H1 (cell line): ENCODE measurements around the gene AGRP. TPM values are rescaled to one million over a fixed set of nuclear protein-coding genes. Genes with fewer than 3 reads are reported as not detected.

ENCODE experiments used
- CTCF ChIA-PET: fragments of 300-600 bp; sonication (Branson Sonifier 250); formaldehyde crosslinking; loops from one replicate; lab custom pipeline; 2021; ENCODE audit not compliant: partially characterized antibody; lab: Charles Lee
- POLR2A ChIA-PET: fragments of 300-600 bp; sonication (Branson Sonifier 250); formaldehyde crosslinking; loops from one replicate; lab custom pipeline; 2021; ENCODE audit warnings: inconsistent platforms; ENCODE audit not compliant: partially characterized antibody; lab: Charles Lee
- DNase-seq, 2 experiments: peaks; one replicate each; pipeline versions ENCODE4 v3.0.0 to v3.0.0-alpha.2; 2010 to 2022; ENCODE audit warnings: low spot score in 2 of 2, low read depth in 1 of 2, mixed read lengths in 1 of 2
- FAIRE-seq: peaks from 2 replicates; lab custom pipeline; 2011; peaks lifted over from hg19 to GRCh38; lab: Jason Lieb, UNC
- H2AFZ ChIP-seq: 2 replicates; pipeline ENCODE4 v1.8.1; 2012; ENCODE audit warnings: low read length, inconsistent platforms
- H2AK5ac ChIP-seq: 2 replicates; pipeline ENCODE4 v1.6.1; 2013; ENCODE audit warnings: low read depth, low read length
- H2BK120ac ChIP-seq: replicated peaks from 2 replicates; pipeline ENCODE3; 2013; ENCODE audit warnings: low read depth, low read length, inconsistent platforms
- H2BK12ac ChIP-seq: 2 replicates; pipeline ENCODE4 v1.6.1; 2013; ENCODE audit warnings: low read depth, low read length
- H2BK15ac ChIP-seq: 2 replicates; pipeline ENCODE4 v1.6.1; 2013; ENCODE audit warnings: low read length
- H2BK20ac ChIP-seq: 2 replicates; pipeline ENCODE4 v1.6.1; 2013; ENCODE audit warnings: low read length
- H2BK5ac ChIP-seq: 2 replicates; pipeline ENCODE4 v1.6.1; 2013; ENCODE audit warnings: low read depth, low read length
- H3K14ac ChIP-seq: 2 replicates; pipeline ENCODE4 v1.6.1; 2013; ENCODE audit warnings: inconsistent platforms; ENCODE audit not compliant: insufficient read length
- H3K18ac ChIP-seq: 2 replicates; pipeline ENCODE4 v1.6.1; 2013; ENCODE audit warnings: low read length; ENCODE audit errors: extremely low read depth
- H3K23ac ChIP-seq: 2 replicates; pipeline ENCODE4 v1.6.1; 2013; ENCODE audit warnings: inconsistent platforms; ENCODE audit not compliant: insufficient read length
- H3K23me2 ChIP-seq: 2 replicates; pipeline ENCODE4 v1.6.1; 2013; ENCODE audit warnings: low read depth, low read length
- H3K27ac ChIP-seq: 2 replicates; pipeline ENCODE4 v1.6.1; 2011; ENCODE audit warnings: low read depth, low read length, inconsistent platforms
- H3K27me3 ChIP-seq, 4 experiments: replicated peaks in 1 of 4; 1 replicate in 1 of 4; 2 replicates in 3 of 4; pipeline versions ENCODE4 v1.6.1 to v1.8.1; 2011 to 2013; ENCODE audit warnings: low read length in 3 of 4, mild to moderate bottlenecking in 3 of 4, inconsistent platforms in 2 of 4, mixed read lengths in 2 of 4, moderate library complexity in 1 of 4; ENCODE audit not compliant: control insufficient read depth in 3 of 4, insufficient read depth in 3 of 4; ENCODE audit errors: extremely low read depth in 1 of 4
- H3K36me3 ChIP-seq, 4 experiments: 2 replicates each; pipeline versions ENCODE4 v1.6.1 to v1.8.1; 2011 to 2013; ENCODE audit warnings: mild to moderate bottlenecking in 4 of 4, low read length in 3 of 4, moderate library complexity in 2 of 4, control low read depth in 1 of 4, inconsistent platforms in 1 of 4; ENCODE audit not compliant: insufficient read depth in 4 of 4, control insufficient read depth in 2 of 4
- H3K4ac ChIP-seq: replicated peaks from 2 replicates; pipeline ENCODE3; 2013; ENCODE audit warnings: low read length, low read depth, mixed read lengths, inconsistent platforms; ENCODE audit not compliant: insufficient read length
- H3K4me1 ChIP-seq, 4 experiments: replicated peaks in 1 of 4; 1 replicate in 1 of 4; 2 replicates in 3 of 4; pipeline versions ENCODE4 v1.6.1 to v1.8.1; 2011 to 2013; ENCODE audit warnings: low read length in 3 of 4, inconsistent platforms in 2 of 4, mixed read lengths in 1 of 4; ENCODE audit not compliant: insufficient read depth in 4 of 4, control insufficient read depth in 3 of 4
- H3K4me2 ChIP-seq, 2 experiments: 2 replicates each; pipeline versions ENCODE4 v1.6.1 to v1.8.1; 2011 to 2013; ENCODE audit warnings: low read depth in 2 of 2, low read length in 2 of 2, control low read depth in 1 of 2, inconsistent platforms in 1 of 2, mild to moderate bottlenecking in 1 of 2; ENCODE audit not compliant: insufficient read depth in 1 of 2
- H3K4me3 ChIP-seq, 4 experiments: fragments of 200-600, 300-600 bp in 1 of 4; sonication (generic), shearing (Covaris generic), sonication (Bioruptor Twin) in 1 of 4; 2 replicates each; pipeline versions ENCODE4 v1.5.1 to v1.8.1; 2011 to 2016; ENCODE audit warnings: low read length in 4 of 4, low read depth in 3 of 4, control low read depth in 2 of 4, inconsistent platforms in 2 of 4, mild to moderate bottlenecking in 2 of 4, mixed read lengths in 1 of 4, moderate library complexity in 1 of 4; ENCODE audit not compliant: insufficient read depth in 2 of 4; ENCODE audit errors: extremely low read depth in 1 of 4
- H3K56ac ChIP-seq: replicated peaks from 2 replicates; pipeline ENCODE3; 2013; ENCODE audit warnings: low read depth, mild to moderate bottlenecking, mixed read lengths, low read length, inconsistent platforms; ENCODE audit not compliant: insufficient read length
- H3K79me1 ChIP-seq: 2 replicates; pipeline ENCODE4 v1.6.1; 2013; ENCODE audit warnings: low read depth, low read length, control low read depth
- H3K79me2 ChIP-seq, 2 experiments: 2 replicates each; pipeline versions ENCODE4 v1.6.1 to v1.8.1; 2012 to 2013; ENCODE audit warnings: low read length in 2 of 2, mild to moderate bottlenecking in 2 of 2, inconsistent platforms in 1 of 2; ENCODE audit not compliant: insufficient read depth in 2 of 2, control insufficient read depth in 1 of 2
- H3K9ac ChIP-seq, 4 experiments: replicated peaks in 1 of 4; 1 replicate in 1 of 4; 2 replicates in 3 of 4; pipeline versions ENCODE4 v1.6.1 to v1.8.1; 2011 to 2013; ENCODE audit warnings: low read depth in 3 of 4, low read length in 3 of 4, control low read depth in 2 of 4, mild to moderate bottlenecking in 2 of 4, moderate library complexity in 2 of 4, inconsistent platforms in 1 of 4; ENCODE audit errors: extremely low read depth in 1 of 4
- H3K9me3 ChIP-seq, 2 experiments: 2 replicates each; pipeline versions ENCODE4 v1.6.1 to v1.8.1; 2012 to 2013; ENCODE audit warnings: mild to moderate bottlenecking in 2 of 2, moderate library complexity in 2 of 2, control low read depth in 1 of 2, inconsistent platforms in 1 of 2, low read depth in 1 of 2, low read length in 1 of 2, mixed read lengths in 1 of 2; ENCODE audit not compliant: insufficient read depth in 2 of 2
- H4K20me1 ChIP-seq, 2 experiments: replicated peaks in 1 of 2; 2 replicates each; pipeline versions ENCODE3 to v1.8.1; 2011 to 2013; ENCODE audit warnings: inconsistent platforms in 2 of 2, low read length in 2 of 2, mild to moderate bottlenecking in 1 of 2; ENCODE audit not compliant: insufficient read depth in 2 of 2, control insufficient read depth in 1 of 2
- H4K5ac ChIP-seq: 2 replicates; pipeline ENCODE4 v1.6.1; 2013; ENCODE audit warnings: low read length, low read depth, mixed read lengths, inconsistent platforms; ENCODE audit not compliant: insufficient read length
- H4K8ac ChIP-seq: 2 replicates; pipeline ENCODE4 v1.8.0; 2013; ENCODE audit warnings: mild to moderate bottlenecking, moderate library complexity, low read length, inconsistent platforms; ENCODE audit not compliant: insufficient read depth; ENCODE audit errors: extremely low read depth
- H4K91ac ChIP-seq: replicated peaks from 2 replicates; pipeline ENCODE3; 2013; ENCODE audit warnings: low read length, mixed read lengths, inconsistent platforms; ENCODE audit not compliant: insufficient read length
- BACH1 ChIP-seq: IDR thresholded peaks from 2 replicates; pipeline ENCODE4 v1.6.1; 2012; ENCODE audit warnings: low read length, improper control_type of control experiment
- BCL11A ChIP-seq, 2 experiments: IDR thresholded peaks; one replicate each; pipeline ENCODE4 v1.6.1; 2011; ENCODE audit warnings: low read depth in 2 of 2, low read length in 2 of 2, mild to moderate bottlenecking in 2 of 2
- BRCA1 ChIP-seq: IDR thresholded peaks from 2 replicates; pipeline ENCODE4 v1.6.1; 2012; ENCODE audit warnings: low read depth, low read length, improper control_type of control experiment
- CBX8 ChIP-seq: fragments of 300-800, 300-1000 bp; sonication (generic); IDR thresholded peaks from 2 replicates; pipeline ENCODE4 v1.7.1; 2016; ENCODE audit warnings: low read depth, low read length, borderline replicate concordance
- FOSL1 ChIP-seq: IDR thresholded peaks from 2 replicates; pipeline ENCODE4 v1.6.1; 2011; ENCODE audit warnings: mild to moderate bottlenecking, low read depth, low read length, moderate library complexity; ENCODE audit not compliant: insufficient read depth
- HDAC6 ChIP-seq: IDR thresholded peaks from one replicate; pipeline ENCODE4 v1.7.1; 2012; ENCODE audit warnings: low read depth, mild to moderate bottlenecking, inconsistent platforms, low read length, moderate library complexity
- JUN ChIP-seq: IDR thresholded peaks from 2 replicates; pipeline ENCODE4 v1.6.1; 2011; ENCODE audit warnings: low read depth, mild to moderate bottlenecking, improper control_type of control experiment, low read length
- RBBP5 ChIP-seq: IDR thresholded peaks from 2 replicates; pipeline ENCODE4 v1.7.1; 2012; ENCODE audit warnings: low read depth, mild to moderate bottlenecking, inconsistent platforms, low read length, moderate library complexity, borderline replicate concordance
- TEAD4 ChIP-seq: IDR thresholded peaks from 2 replicates; pipeline ENCODE4 v1.6.1; 2012; ENCODE audit warnings: low read depth, low read length, inconsistent platforms, mixed read lengths
- WGBS, 2 experiments: shearing (Covaris generic) in 1 of 2; methylation state at CpG; one replicate each; pipeline versions ENCODE4 v1.1.6 to v1.1.7; 2013 to 2015; ENCODE audit warnings: low lambda C conversion rate in 2 of 2, mixed read lengths in 2 of 2, inconsistent platforms in 1 of 2, low coverage in 1 of 2, missing lambda C conversion rate in 1 of 2; ENCODE audit not compliant: insufficient replicate concordance in 2 of 2, insufficient coverage in 1 of 2, insufficient read length in 1 of 2; ENCODE audit errors: extremely low coverage in 1 of 2, missing lambda C conversion rate in 1 of 2; 5-methylcytosine and 5-hydroxymethylcytosine counted together
- polyA plus RNA-seq, 7 experiments: library from polyadenylated mRNA; depleted of rRNA in 3 of 7; stranded (reverse) in 5 of 7; unstranded in 2 of 7; fragments of >200 nt in 5 of 7; fragments of 200-250 nt in 2 of 7; gene quantifications; 1 replicate in 5 of 7; 2 replicates in 1 of 7; 4 replicates in 1 of 7; pipeline versions ENCODE4 v1.2.1 to v1.2.3, GENCODE V29; 2011 to 2013; ENCODE audit warnings: missing spikeins in 2 of 7, mixed read lengths in 2 of 7
- total RNA-seq: library from RNA; stranded (reverse); fragmentation: NEBNext Ultra II Directional; extraction: Animal tissue kit (Norgen Biotek cat#: 25700); gene quantifications from 2 replicates; pipeline ENCODE4 v1.2.1, GENCODE V29; 2021
- TF ChIP-seq, protein P1 (sequence below): IDR thresholded peaks from 2 replicates; pipeline ENCODE4 v1.6.1; 2012; ENCODE audit warnings: inconsistent platforms

AGRP gene
- total and polyA plus RNA-seq, 2 of the 8 experiments (the other 6 are each of a cell fraction or from before 2014, with no cell fraction given), result not detected

DNA sequence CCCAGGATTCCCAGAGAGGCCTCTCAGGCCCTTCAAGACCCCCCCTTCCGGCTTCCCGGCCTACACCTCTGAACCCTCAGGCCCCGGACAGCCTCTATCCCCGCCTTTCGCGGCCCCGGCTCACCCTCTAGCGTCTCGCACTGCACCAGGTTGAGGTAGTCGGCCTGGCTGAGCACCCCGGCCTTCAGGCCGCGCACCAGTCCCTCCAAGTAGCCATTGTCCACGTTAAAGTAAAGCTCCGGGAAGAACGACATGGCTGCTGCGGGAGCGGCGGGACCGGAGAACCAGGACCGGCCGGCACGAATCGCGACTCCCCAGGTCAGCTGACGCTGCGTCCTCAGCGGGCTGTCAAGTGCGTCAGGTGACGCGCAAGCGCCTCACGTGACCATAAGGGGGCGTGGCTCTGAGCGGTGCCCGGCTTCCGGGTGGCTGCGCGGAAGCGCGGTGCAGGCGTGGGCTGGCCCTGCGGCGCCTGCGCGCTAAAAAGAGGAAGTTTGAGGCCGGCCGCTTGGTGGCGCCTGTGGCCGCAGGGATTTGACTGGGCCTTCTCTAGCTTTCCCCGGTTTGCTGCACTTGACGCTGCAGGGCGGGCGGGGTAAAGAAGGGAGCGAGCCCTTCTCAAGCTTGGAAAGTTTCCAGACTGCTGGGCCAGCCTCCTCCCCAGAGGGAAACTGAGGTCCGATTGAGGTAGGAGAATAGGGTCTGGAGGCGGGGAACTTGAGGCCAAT is 2.4 kb downstream of the AGRP start, which contains the start of gene ATP6V0D1:
Gene ATP6V0D1, minus strand, starts transcription at position 325 of the 728 bp plus-strand sequence. Its CDS starts 71 bp downstream, at position 254.
- 0 out of 2 replicates have a peak within 1 kb of the TSS, but pooled peaks have one; percentile 80 for H2BK20ac ChIP-seq
- H3K9ac ChIP-seq, result peak within 1 kb of the TSS; percentile 53 to 82 (median 74)
- H2AK5ac ChIP-seq, result no peak within 1 kb of the TSS
- peak within 1 kb of the TSS; percentile 86 for H4K91ac ChIP-seq
- no peak within 1 kb of the TSS for H2BK15ac ChIP-seq
- no peaks in the 10 kb centered on the region; the same call in 1 of the 2 replicates for H3K79me1 ChIP-seq
- peaks cover 8% of the 10 kb centered on the region; the same call in 1 of the 2 replicates for H3K23me2 ChIP-seq
- DNase-seq (peak; percentile 95 to 99), FAIRE-seq (no peak)
- H3K9me3 ChIP-seq, result no peaks in the 10 kb centered on the region
- H3K4me1 ChIP-seq, result peaks cover 0 to 3% (median 3%) of the 10 kb centered on the region in 4 experiments; a peak in 4 of 7 replicates
- H3K27me3 ChIP-seq, result peaks cover 0 to 19% (median 10%) of the 10 kb centered on the region in 4 experiments; a peak in 4 of 7 replicates
- H3K18ac ChIP-seq, result peak within 1 kb of the TSS; percentile 79; the same call in 1 of the 2 replicates
- H3K14ac ChIP-seq, result no peak within 1 kb of the TSS
- POLR2A ChIA-PET, result interaction anchor here (0.6 to 1.4 kb wide), 11 partner anchors 9 to 186 kb away, joined by 3 to 5 read pairs (median 3); partner anchors contain the start of genes C16orf86, CTCF and ENKD1
- peaks cover 0 to 7% of the 10 kb centered on the region in 2 experiments for H4K20me1 ChIP-seq
- peak within 1 kb of the TSS; percentile 90 to 93 (median 91) for H3K4me3 ChIP-seq
- H2AFZ ChIP-seq, result peak within 1 kb of the TSS; percentile 97
- H2BK12ac ChIP-seq, result no peak within 1 kb of the TSS
- H3K4ac ChIP-seq, result no peak within 1 kb of the TSS
- peak within 1 kb of the TSS; percentile 68 for H2BK120ac ChIP-seq
- CTCF ChIA-PET, result interaction anchor here (0.6 to 8.9 kb wide), 23 partner anchors 10 to 214 kb away, joined by 3 to 74 read pairs (median 4); no protein-coding TSS in a partner anchor
- H3K27ac ChIP-seq, result peak within 1 kb of the TSS; percentile 70; the same call in 1 of the 2 replicates
- H2BK5ac ChIP-seq, result peak within 1 kb of the TSS; percentile 88; the same call in 1 of the 2 replicates
- 1% methylated on average over 56 of the region's 57 CpGs; no CpG with 5 or more reads in 1 of the 2 experiments for WGBS, 2 experiments
- no peak within 1 kb of the TSS for H3K56ac ChIP-seq
- no peak within 1 kb of the TSS for H3K23ac ChIP-seq
- no peaks in the 10 kb centered on the region for H3K36me3 ChIP-seq
- peak within 1 kb of the TSS; percentile 68 to 95 for H3K4me2 ChIP-seq
- peak within 1 kb of the TSS; percentile 81 for H4K8ac ChIP-seq
- H3K79me2 ChIP-seq, result peaks cover 0 to 11% of the 10 kb centered on the region in 2 experiments; a peak in 2 of 4 replicates
- peak within 1 kb of the TSS; percentile 85 for H4K5ac ChIP-seq
- TF ChIP-seq, protein P1, sequence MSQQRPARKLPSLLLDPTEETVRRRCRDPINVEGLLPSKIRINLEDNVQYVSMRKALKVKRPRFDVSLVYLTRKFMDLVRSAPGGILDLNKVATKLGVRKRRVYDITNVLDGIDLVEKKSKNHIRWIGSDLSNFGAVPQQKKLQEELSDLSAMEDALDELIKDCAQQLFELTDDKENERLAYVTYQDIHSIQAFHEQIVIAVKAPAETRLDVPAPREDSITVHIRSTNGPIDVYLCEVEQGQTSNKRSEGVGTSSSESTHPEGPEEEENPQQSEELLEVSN, result peak; percentile 57
- TF ChIP-seq CBX8 (no peak), RBBP5 (0 out of 2 replicates have a peak, but pooled peaks have one; percentile 42), HDAC6 (no peak), BACH1 (peak; percentile 54; the same call in 1 of the 2 replicates), FOSL1 (no peak; the same call in 1 of the 2 replicates), BRCA1 (no peak; the same call in 1 of the 2 replicates), TEAD4 (no peak), BCL11A (IDR thresholded peaks at IDR 0.05; ENCODE audit: low read depth in 2 of 2, low read length in 2 of 2) (no peak), JUN (no peak)
